Stimulated activated CD4-positive, alpha-beta T cell treated with anti-CD3 and anti-CD28 coated beads, Interleukin-12 subunit alpha, Interleukin-12 subunit beta, amount 100 ng/mL, for 24 hours (primary cell): ENCODE measurements around the gene ADAP1.

ENCODE experiments used
- DNase-seq, 2 experiments: peaks; one replicate each; pipeline ENCODE4 v3.0.0-alpha.2; 2020; ENCODE audit warnings: low read depth in 2 of 2

The ADAP1 gene

GRCh38 chr7:863106-863505 lies 91.4 kb downstream of the ADAP1 start:
- no peak for DNase-seq

GRCh38 chr7:862157-862556 lies 92.3 kb downstream of the ADAP1 start:
- DNase-seq = no peak

GRCh38 chr7:861222-861621 lies 93.3 kb downstream of the ADAP1 start:
- no peak for DNase-seq

- no peak for DNase-seq
Observed at GRCh38 chr7:860149-860548, 94.3 kb downstream of the ADAP1 start.

GRCh38 chr7:859359-860030 lies 95.0 kb downstream of the ADAP1 start:
- DNase-seq = no peak

- DNase-seq = no peak
Observed at GRCh38 chr7:857661-858060, 96.8 kb downstream of the ADAP1 start.

- no peak for DNase-seq
Observed at GRCh38 chr7:856444-857095, 97.9 kb downstream of the ADAP1 start.

- no peak for DNase-seq
Observed at GRCh38 chr7:855686-856369, 98.7 kb downstream of the ADAP1 start.

GRCh38 chr7:854118-854775 lies 100.2 kb downstream of the ADAP1 start:
- no peak for DNase-seq

GRCh38 chr7:853366-854117 lies 100.9 kb downstream of the ADAP1 start:
- no peak for DNase-seq

GRCh38 chr7:851204-851603 lies 103.3 kb downstream of the ADAP1 start:
- no peak for DNase-seq

- DNase-seq = no peak
Observed at GRCh38 chr7:849781-850180, 104.7 kb downstream of the ADAP1 start.

GRCh38 chr7:849145-849544 lies 105.3 kb downstream of the ADAP1 start:
- no peak for DNase-seq
